Activated T-cell treated with anti-CD3 and anti-CD28 coated beads, Interleukin-2, amount 50 U/mL, for 48 hours (primary cell): ENCODE data around the gene SDR9C7.
"Not testable (repeated sequence)": the region's sequence is repeated elsewhere in the genome, so short reads cannot be mapped to it uniquely, and the experiment has no call there.

Experiments
- DNase-seq, 2 experiments: peaks; one replicate each; pipeline ENCODE4 v3.0.0-alpha.2; 2020

The SDR9C7 gene

GRCh38 chr12:56933826-56934625 lies at the start of gene SDR9C7:
TSS of gene SDR9C7 (minus strand) at chr12:56934408. CDS start at chr12:56934261, 147 bp downstream.
- DNase-seq: peak in 1 of 2 experiments; percentile 6

GRCh38 chr12:56983386-56983785 lies 49.2 kb upstream of the SDR9C7 start:
- DNase-seq: no peak

DNA sequence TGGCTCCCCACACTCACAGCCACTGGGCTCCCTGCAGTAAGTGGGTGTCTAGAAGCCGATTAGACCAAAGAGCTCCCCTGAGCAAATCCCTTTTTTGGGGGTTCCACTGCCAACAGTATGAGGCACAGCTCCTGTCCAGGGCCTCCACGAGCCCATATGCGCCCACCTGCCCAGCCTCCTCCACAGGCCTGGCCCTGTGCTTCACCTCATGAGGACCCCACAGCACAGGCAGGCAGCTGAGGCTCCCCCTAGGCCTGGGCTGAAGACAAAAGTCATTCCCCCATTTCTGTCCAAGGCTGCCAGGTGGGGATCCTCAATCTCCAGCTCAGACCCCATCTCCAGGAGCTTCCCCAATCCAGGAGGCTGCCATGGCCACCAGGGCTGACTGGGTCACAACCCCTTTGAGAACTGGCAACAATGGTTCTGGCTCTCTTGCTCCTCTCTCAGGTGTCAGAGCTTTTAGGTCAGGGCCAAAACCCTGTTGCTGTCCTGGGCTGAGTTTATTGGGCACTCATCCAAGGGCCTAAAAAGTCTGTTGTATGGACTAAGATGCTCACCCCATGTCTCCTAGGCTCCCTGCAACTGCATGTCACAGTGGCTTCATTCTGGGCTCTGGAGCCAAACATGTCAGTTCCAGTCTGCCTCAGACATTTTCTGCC lies 48.5 kb upstream of the SDR9C7 start:
- DNase-seq: not testable (repeated sequence)

- DNase-seq: no peak
Observed at GRCh38 chr12:56980941-56981530, 46.8 kb upstream of the SDR9C7 start.

- DNase-seq: no peak
Observed at GRCh38 chr12:56980268-56980667, 46.1 kb upstream of the SDR9C7 start.

- no peak for DNase-seq
Observed at GRCh38 chr12:56979628-56980027, 45.4 kb upstream of the SDR9C7 start.

DNA sequence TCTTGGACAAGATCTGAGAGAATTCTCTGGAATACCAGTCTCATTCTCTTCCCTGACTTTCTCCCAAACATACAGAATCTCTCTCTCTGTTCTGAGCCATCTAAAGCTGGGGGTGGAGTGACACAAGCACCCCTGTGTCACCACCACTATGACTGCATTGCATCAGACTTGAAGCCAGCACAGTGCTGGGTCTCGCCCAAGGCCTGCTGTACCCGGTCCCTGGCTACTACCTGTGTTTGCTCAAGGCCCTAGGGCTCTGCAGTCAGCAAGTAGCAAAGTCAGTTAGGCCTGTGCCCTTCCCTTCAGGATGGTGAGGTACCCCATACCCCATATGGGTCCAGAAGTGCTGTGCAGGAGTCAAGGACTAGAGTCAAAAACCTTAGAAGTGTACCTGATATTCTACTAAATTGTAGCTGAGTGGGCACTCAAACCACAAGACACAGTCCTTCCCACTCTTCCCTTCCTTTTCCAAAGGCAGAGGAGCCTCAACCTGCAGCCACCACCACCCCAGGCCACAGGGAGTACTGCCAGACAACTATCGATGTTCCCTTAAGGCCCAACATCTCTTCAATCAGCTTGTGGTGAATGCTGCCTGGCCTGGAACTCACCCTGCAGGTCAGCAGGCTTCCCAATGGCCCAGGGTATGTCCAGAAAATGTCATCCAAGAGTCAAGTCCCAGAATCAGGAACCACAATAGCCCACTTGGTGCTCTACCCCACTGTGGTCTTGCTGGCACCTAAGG lies 44.4 kb upstream of the SDR9C7 start:
- no peak for DNase-seq

DNA sequence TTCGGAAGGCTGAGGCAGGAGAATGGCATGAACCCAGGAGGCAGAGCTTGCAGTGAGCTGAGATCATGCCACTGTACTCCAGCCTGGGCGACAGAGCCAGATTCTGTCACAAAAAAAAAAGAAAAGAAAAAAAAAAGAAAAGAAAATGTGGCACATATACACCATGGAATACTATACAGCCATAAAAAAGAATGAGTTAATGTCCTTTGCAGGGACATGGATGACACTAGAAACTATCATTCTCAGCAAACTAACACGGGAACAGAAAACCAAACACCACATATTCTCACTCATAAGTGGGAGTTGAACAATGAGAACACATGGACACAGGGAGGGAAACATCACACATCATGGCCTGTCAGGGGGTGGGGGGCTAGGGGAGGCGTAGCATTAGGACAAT lies 43.2 kb upstream of the SDR9C7 start:
- not testable (repeated sequence) for DNase-seq

DNA sequence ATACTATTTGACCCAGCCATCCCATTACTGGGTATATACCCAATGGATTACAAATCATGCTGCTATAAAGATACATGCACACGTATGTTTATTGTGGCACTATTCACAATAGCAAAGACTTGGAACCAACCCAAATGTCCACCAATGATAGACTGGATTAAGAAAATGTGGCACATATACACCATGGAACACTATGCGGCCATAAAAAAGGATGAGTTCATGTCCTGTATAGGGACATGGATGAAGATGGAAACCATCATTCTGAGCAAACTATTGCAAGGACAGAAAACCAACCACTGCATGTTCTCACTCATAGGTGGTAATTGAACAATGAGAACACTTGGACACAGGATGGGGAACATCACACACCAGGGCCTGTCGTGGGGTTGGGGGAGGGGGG lies 40.0 kb upstream of the SDR9C7 start:
- DNase-seq: not testable (repeated sequence)

DNA sequence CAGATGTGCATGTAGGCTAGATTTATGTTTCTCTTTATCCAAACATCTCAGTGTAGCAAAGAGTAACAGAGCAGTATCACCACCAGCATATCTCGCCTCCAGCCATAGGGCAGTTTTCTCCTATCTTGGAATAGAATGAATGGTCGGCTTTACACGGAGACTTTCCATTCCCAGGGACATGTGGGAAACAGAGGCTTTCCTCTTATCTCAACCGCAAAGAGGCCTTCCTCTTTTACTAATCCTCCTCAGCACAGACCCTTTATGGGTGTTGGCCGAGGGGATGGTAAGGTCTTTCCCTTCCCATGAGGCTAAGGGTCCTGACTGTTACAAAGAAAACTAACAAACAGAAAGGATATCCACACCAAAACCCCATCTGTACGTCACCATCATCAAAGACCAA lies 34.7 kb upstream of the SDR9C7 start:
- not testable (repeated sequence) for DNase-seq

DNA sequence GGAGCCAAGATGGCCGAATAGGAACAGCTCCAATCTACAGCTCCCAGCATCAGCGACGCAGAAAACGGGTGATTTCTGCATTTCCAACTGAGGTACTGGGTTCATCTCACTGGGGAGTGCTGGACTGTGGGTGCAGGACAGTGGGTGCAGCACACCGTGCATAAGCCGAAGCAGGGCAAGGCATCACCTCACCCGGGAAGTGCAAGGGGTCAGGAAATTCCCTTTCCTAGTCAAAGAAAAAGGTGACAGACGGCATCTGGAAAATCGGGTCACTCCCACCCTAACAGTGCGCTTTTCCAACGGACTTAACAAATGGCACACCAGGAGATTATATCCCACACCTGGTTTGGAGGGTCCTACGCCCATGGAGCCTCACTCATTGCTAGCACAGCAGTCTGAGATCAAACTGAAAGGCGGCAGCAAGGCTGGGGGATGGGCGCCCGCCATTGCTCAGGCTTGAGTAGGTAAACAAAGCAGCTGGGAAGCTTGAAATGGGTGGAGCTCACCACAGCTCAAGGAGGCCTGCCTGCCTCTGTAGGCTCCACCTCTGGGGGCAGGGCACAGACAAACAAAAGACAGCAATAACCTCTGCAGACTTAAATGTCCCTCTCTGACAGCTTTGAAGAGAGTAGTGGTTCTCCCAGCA lies 31.9 kb upstream of the SDR9C7 start:
- not testable (repeated sequence) for DNase-seq

DNA sequence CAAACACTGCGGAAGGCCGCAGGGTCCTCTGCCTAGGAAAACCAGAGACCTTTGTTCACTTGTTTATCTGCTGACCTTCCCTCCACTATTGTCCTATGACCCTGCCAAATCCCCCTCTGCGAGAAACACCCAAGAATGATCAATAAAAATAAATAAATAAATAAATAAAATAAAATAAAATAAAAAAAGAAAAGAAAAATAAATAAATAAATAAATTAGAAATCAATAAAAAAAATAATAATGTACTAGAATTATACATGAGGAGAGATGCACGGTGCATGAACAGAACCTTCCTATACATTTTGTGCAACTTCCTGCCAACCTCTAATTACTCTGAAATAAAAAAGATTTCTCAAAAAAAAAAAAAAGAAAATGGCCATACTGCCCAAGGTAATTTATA lies 30.9 kb upstream of the SDR9C7 start:
- not testable (repeated sequence) for DNase-seq

DNA sequence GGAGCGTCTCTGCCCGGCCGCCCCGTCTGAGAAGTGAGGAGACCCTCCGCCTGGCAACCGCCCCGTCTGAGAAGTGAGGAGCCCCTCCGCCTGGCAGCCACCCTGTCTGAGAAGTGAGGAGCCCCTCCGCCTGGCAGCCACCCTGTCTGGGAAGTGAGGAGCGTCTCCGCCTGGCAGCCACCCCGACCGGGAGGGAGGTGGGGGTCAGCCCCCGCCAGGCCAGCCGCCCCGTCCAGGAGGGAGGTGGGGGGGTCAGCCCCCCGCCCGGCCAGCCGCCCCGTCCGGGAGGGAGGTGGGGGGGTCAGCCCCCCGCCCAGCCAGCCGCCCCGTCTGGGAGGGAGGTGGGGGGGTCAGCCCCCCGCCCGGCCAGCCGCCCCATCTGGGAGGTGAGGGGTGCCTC lies 29.3 kb upstream of the SDR9C7 start:
- DNase-seq: not testable (repeated sequence)

- not testable (repeated sequence) for DNase-seq
Observed at GRCh38 chr12:56962247-56962646, 28.0 kb upstream of the SDR9C7 start.

DNA sequence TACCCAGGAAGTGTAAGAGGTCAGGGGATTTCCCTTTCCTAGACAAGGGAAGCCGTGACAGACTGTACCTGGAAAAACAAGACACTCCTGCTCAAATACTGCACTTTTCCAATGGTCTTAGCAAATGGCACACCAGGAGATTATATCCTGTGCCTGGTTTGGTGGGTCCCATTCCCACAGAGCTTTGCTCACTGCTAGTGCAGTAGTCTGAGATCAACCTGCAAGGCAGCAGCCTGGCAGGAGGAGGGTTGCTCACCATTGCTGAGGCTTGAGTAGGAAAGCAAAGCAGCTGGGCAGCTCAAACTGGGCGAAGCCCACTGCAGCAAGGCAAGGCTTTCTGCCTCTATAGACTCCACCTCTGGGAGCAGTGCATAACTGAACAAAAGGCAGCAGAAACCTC lies 24.2 kb upstream of the SDR9C7 start:
- no peak for DNase-seq

GRCh38 chr12:56957229-56958052 lies 23.2 kb upstream of the SDR9C7 start, which contains the start of gene RDH16:
TSS of gene RDH16 (minus strand) at chr12:56957608. CDS start at chr12:56957462, 146 bp downstream.
- no peak for DNase-seq

DNA sequence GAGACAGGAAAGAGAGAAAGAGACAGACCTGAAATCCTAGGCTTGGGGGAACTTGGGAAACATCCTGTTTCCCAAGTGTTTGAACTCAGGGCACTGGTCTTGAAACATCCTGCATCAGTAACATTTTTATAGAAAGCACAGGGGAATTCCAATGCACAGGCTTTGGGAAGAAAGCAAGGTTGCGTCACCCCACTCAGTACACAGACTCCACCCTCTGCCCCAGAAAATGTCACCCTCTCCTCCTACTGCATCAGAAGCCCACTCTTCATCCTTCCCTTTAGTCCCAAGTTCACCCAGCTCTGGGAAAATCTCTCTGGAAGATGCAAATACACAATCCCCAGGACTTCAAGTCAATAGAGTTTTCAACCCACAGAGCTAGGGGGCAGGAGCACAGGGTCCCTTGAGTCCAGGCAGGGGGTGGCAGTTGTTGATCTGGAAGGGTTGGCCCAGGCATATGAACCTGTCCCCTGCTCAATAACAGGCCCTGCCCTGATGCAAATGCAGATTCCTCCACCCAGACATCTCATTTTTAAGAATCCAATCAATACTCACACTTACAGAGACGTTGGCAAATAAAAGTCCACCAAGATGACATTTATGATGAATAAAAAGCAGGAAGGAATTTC lies 21.5 kb upstream of the SDR9C7 start:
- no peak for DNase-seq

- no peak for DNase-seq
Observed at GRCh38 chr12:56954958-56955355, 20.7 kb upstream of the SDR9C7 start.

DNA sequence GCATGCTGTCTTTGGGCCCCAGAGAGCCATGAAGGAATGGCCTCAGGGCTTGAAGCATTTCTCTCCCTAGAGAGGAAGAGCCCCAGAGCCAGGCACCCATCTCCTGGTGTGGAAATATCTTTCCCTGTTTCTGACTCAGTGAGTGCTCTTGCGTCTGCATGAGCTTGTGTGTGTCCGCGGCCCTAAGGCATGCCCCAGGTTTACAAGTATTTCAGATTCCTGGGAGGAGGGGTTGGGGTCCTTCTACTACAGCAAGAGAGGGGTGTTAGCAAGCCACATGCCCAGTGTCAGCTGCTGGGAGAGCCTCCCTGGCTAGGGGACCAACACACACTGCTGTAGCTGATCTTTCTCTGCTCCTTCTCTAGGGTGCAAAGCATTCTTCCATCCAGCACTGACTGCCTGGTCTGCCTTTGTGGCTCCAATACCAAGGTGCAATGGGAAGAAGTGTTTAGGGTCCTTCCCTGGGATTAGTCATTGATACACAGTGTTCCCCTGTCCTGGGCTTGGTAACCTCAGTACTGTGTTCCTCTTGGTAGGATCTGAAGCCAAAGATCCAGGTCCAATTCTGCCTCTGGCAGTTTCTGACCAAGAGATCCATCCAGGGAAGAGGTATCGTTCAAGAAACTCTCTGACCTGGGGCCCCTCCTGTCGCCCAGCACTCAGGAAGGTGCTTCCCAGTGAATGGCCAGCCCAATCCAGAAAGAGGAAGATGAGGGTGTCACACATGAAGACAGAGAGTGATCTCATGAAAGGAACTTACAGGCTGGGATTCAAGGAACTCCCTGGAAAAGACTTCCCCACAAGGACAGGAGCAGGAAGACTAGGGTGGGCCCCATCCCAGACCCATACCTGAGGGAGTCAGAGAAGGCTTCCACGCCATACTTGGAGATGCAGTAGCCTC lies 20.1 kb upstream of the SDR9C7 start:
- no peak for DNase-seq

GRCh38 chr12:56953314-56953713 lies 19.1 kb upstream of the SDR9C7 start:
- DNase-seq: no peak
